Cerebellar nuclear complex (tissue), 1 donor: Measurements from ENCODE around the gene TRMO.
A peak's percentile ranks its signal among the peaks of the same experiment; 100 is the strongest.

Source experiments
- DNase-seq, 2 experiments: peaks; one replicate each; lab custom pipeline; 2025; lab: John Stamatoyannopoulos, UW

Gene TRMO

DNA sequence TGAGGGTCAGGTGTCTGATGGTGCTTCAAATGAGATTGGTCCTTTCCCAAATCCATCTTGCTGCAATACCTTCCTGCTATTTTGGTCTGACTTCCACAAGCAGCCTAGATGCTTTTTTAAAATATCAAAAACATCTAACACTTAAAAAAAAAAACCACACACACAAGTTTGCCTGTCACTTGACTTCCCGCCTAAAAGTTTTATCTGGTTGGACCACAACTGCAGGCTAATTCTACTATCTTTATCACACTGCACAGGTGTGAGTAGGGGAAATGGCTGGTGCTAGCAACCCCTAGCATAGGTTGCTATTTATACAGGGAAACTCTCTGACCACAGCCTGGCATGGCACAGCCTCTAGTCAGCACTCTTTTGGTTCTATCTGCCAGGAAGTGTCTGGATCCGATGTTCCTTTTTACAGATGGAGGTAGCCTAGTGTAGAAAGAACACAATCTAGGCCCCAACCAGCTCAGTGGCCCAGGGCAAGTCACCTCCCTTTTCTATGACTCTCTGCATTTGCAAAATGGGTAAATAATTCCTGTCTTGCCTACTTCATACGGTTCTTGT, 15.9 kb upstream of the TRMO start, which contains the start of gene HEMGN:
Gene HEMGN (minus strand): TSS at position 92 of the 564 bp plus-strand sequence. CDS start 36 bp downstream, at position 56.
- no peak for DNase-seq

DNA sequence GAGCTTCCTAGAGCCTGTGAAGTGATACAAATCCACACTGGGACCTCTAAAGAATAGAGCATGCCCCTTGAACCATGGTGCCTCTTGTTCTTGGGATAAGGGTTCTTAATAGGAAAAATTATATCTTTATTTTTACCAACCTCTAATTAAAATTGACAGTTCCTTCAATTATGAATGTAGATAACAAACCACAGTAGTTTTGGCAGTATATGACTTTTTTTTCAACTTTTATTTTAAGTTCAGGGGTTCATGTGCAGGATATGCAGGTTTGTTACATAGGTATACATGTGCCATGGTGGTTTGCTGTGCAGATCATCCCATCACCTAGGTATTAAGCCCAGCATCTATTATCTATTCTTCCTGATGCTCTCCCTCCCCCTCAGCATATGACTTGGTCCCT, 14.7 kb upstream of the TRMO start:
- no peak for DNase-seq

DNA sequence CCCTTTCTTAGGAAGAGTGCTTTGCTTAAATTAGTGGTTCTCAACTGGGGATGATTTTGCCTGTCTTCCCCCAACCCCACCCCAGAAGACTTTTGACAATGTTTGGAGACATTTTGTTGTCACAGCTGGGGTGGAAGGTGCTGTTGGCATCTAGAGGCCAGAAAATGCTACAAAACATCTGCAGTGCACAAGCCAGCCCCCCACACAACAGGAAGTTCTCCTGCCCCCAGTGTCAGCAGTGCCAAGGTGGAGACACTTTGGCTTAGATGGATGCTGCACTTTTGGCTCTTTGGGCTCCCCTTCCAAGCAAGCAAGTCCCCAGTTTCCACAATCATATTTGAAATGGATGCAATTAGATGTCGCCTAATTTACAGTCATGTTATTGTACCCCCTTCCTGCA, 13.0 kb upstream of the TRMO start:
- no peak for DNase-seq

- DNase-seq = no peak
These were observed 12.2 kb upstream of the TRMO start for GRCh38 chr9:97934321-97935115.

GRCh38 chr9:97933297-97933998, 11.1 kb upstream of the TRMO start:
- DNase-seq = no peak

- no peak for DNase-seq
These were observed 8.7 kb upstream of the TRMO start for GRCh38 chr9:97930972-97931371.

- DNase-seq = no peak
These were observed 6.8 kb upstream of the TRMO start for GRCh38 chr9:97928986-97929604.

GRCh38 chr9:97925497-97926334, 3.4 kb upstream of the TRMO start:
- no peak for DNase-seq

DNA sequence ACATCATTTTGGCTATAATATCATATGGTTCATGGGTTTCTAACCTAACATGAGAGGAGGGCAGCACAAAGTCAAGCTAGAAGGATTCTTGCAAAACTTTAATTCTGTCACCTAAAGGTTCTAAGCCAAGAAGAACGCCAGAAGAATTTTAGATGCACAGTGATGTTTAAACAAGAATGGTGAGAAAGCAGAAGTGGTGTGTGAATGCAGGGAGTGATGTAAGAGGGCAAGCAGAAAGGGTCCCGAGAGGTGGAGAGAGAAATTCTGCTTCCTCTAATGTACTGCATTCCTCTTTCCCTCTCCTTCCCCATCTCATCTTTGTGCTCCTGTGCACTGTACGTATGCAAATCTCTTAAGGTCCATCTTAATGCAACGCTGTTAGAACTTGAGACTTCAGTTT, 2.1 kb upstream of the TRMO start:
- no peak for DNase-seq

GRCh38 chr9:97923529-97924108, 1.3 kb upstream of the TRMO start:
- DNase-seq = peak in 1 of 2 experiments; percentile 60

GRCh38 chr9:97919217-97919813, 3.0 kb downstream of the TRMO start:
- no peak for DNase-seq

- DNase-seq = no peak
These were observed 3.7 kb downstream of the TRMO start for GRCh38 chr9:97918611-97919010.

GRCh38 chr9:97911970-97912369, 10.3 kb downstream of the TRMO start:
- no peak for DNase-seq

GRCh38 chr9:97911528-97911927, 10.8 kb downstream of the TRMO start:
- DNase-seq = no peak

DNA sequence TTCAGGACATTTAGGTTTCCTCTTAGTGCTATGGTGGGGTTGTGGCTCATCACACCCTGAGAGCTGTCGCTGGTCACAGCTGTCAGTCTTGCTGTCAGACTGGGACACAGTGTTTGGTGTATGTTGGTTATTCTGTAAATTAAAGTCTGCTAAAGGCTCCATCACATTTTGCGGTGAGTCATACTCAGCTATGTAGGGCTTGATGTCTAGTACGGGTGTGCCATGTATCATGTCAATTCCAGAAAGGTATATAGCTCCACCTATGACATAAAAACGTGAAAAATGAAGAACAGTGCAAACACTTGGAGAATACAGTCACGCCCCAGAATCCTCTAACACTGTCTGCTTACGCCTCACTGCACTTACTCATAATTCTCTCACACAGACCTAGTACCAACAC, 11.9 kb downstream of the TRMO start:
- no peak for DNase-seq

DNA sequence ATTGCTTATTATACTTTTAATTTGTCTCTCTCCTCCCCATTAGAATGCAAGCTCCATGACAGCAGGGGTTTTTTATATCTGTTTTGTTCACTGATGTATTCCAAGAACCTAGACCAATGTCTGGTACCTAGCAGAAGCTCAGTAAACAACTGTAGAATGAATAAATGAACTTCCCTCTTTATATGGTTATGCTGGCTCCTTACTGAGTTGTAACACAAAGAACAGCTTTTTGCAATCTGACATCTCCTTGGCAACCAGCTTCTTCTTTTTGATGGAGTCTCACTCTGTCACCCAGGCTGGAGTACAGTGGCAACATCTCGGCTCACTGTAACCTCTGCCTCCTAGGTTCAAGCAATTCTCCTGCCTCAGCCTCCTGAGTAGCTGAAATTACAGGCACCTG, 13.6 kb downstream of the TRMO start:
- DNase-seq = no peak

DNA sequence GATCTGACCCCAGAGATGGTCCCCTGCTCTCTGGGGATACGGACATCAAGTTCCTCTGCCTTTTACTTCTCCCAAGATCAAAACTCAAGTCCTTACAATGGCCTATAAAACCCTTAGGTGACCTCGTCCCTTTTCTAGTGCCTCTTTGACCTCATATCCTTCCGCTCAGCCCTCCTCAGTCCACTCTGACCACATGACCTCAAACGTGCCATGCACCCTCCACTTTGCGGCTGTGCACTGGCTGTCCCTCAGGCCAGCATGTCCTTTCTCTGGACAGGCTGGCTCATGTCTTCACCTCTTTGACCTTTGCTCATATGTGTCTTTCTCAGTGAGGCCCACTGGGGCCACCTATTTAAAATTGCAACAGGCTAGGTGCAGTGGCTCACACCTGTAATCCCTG, 14.7 kb downstream of the TRMO start:
- no peak for DNase-seq

DNA sequence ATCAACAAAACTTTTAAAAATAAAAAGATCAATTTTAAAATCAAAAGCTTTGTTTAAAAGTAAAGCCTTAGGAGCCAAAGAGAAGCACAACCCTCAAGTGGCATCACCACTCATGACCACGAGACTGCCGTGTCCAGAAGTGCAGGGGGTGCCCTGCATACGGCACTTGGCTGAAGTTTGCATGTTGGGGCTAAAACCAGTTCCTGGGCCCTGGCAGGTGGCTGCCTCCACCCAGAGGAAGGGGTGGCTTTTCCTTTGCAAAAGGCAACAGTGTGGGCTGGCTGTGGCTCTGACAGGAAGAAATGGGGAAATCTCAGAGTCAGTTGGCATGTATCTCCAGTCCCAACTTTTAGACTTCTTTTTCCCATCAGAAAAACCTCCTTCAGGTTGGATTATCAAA, 15.3 kb downstream of the TRMO start:
- DNase-seq = no peak

GRCh38 chr9:97906236-97906831, 16.0 kb downstream of the TRMO start:
- no peak for DNase-seq

- no peak for DNase-seq
These were observed 17.1 kb downstream of the TRMO start for GRCh38 chr9:97905228-97905627.

- DNase-seq = no peak
These were observed 17.6 kb downstream of the TRMO start for GRCh38 chr9:97904725-97905124.
